H1 (cell line): ENCODE results near the gene HEATR9. TPM values are rescaled to one million over a fixed set of nuclear protein-coding genes. Genes with fewer than 3 reads are reported as not detected.

Source experiments
- EP300 ChIP-seq, 2 experiments: IDR thresholded peaks; 1 replicate in 1 of 2; 2 replicates in 1 of 2; pipeline ENCODE4 v1.6.1; 2011 to 2012; ENCODE audit warnings: low read depth in 2 of 2, low read length in 2 of 2, mild to moderate bottlenecking in 2 of 2, borderline replicate concordance in 1 of 2, inconsistent platforms in 1 of 2, moderate library complexity in 1 of 2
- SP2 ChIP-seq: IDR thresholded peaks from 2 replicates; pipeline ENCODE4 v1.6.1; 2012; ENCODE audit warnings: mild to moderate bottlenecking, low read length, inconsistent platforms
- TAF1 ChIP-seq: IDR thresholded peaks from 2 replicates; pipeline ENCODE4 v1.6.1; 2011; ENCODE audit warnings: mild to moderate bottlenecking, low read depth, low read length
- TCF12 ChIP-seq: IDR thresholded peaks from 2 replicates; pipeline ENCODE4 v1.6.1; 2011; ENCODE audit warnings: low read depth, mild to moderate bottlenecking, low read length
- polyA plus RNA-seq, 7 experiments: library from polyadenylated mRNA; depleted of rRNA in 3 of 7; stranded (reverse) in 5 of 7; unstranded in 2 of 7; fragments of >200 nt in 5 of 7; fragments of 200-250 nt in 2 of 7; gene quantifications; 1 replicate in 5 of 7; 2 replicates in 1 of 7; 4 replicates in 1 of 7; pipeline versions ENCODE4 v1.2.1 to v1.2.3, GENCODE V29; 2011 to 2013; ENCODE audit warnings: missing spikeins in 2 of 7, mixed read lengths in 2 of 7
- total RNA-seq: library from RNA; stranded (reverse); fragmentation: NEBNext Ultra II Directional; extraction: Animal tissue kit (Norgen Biotek cat#: 25700); gene quantifications from 2 replicates; pipeline ENCODE4 v1.2.1, GENCODE V29; 2021
- TF ChIP-seq, protein P1 (sequence below): fragments of 300-600 bp; sonication (generic); IDR thresholded peaks from 2 replicates; pipeline ENCODE4 v1.7.1; 2012; ENCODE audit warnings: low read length, moderate library complexity, mild to moderate bottlenecking, inconsistent platforms; ENCODE audit not compliant: insufficient replicate concordance

The HEATR9 gene
- total and polyA plus RNA-seq, 2 of the 8 experiments (the other 6 are each of a cell fraction or from before 2014, with no cell fraction given): not detected

DNA sequence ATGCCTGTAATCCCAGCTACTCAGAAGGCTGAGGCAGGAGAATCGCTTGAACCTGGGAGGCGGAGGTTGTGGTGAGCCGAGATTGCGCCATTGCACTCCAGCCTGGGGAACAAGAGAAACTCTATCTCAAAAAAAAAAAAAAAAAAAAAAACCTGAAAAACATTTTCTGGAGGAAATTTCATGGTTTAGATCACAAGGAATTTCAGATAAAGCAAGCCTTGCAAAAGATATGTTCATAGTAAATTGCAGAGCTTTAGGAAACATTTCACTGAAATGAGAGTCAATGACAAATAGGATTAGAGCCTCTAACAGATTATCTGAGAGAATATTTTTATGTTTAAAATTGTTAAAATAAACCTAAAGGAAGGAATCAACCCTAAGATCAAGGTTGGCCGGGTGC, 56.2 kb downstream of the HEATR9 start (continued):
- TF ChIP-seq, protein P1, sequence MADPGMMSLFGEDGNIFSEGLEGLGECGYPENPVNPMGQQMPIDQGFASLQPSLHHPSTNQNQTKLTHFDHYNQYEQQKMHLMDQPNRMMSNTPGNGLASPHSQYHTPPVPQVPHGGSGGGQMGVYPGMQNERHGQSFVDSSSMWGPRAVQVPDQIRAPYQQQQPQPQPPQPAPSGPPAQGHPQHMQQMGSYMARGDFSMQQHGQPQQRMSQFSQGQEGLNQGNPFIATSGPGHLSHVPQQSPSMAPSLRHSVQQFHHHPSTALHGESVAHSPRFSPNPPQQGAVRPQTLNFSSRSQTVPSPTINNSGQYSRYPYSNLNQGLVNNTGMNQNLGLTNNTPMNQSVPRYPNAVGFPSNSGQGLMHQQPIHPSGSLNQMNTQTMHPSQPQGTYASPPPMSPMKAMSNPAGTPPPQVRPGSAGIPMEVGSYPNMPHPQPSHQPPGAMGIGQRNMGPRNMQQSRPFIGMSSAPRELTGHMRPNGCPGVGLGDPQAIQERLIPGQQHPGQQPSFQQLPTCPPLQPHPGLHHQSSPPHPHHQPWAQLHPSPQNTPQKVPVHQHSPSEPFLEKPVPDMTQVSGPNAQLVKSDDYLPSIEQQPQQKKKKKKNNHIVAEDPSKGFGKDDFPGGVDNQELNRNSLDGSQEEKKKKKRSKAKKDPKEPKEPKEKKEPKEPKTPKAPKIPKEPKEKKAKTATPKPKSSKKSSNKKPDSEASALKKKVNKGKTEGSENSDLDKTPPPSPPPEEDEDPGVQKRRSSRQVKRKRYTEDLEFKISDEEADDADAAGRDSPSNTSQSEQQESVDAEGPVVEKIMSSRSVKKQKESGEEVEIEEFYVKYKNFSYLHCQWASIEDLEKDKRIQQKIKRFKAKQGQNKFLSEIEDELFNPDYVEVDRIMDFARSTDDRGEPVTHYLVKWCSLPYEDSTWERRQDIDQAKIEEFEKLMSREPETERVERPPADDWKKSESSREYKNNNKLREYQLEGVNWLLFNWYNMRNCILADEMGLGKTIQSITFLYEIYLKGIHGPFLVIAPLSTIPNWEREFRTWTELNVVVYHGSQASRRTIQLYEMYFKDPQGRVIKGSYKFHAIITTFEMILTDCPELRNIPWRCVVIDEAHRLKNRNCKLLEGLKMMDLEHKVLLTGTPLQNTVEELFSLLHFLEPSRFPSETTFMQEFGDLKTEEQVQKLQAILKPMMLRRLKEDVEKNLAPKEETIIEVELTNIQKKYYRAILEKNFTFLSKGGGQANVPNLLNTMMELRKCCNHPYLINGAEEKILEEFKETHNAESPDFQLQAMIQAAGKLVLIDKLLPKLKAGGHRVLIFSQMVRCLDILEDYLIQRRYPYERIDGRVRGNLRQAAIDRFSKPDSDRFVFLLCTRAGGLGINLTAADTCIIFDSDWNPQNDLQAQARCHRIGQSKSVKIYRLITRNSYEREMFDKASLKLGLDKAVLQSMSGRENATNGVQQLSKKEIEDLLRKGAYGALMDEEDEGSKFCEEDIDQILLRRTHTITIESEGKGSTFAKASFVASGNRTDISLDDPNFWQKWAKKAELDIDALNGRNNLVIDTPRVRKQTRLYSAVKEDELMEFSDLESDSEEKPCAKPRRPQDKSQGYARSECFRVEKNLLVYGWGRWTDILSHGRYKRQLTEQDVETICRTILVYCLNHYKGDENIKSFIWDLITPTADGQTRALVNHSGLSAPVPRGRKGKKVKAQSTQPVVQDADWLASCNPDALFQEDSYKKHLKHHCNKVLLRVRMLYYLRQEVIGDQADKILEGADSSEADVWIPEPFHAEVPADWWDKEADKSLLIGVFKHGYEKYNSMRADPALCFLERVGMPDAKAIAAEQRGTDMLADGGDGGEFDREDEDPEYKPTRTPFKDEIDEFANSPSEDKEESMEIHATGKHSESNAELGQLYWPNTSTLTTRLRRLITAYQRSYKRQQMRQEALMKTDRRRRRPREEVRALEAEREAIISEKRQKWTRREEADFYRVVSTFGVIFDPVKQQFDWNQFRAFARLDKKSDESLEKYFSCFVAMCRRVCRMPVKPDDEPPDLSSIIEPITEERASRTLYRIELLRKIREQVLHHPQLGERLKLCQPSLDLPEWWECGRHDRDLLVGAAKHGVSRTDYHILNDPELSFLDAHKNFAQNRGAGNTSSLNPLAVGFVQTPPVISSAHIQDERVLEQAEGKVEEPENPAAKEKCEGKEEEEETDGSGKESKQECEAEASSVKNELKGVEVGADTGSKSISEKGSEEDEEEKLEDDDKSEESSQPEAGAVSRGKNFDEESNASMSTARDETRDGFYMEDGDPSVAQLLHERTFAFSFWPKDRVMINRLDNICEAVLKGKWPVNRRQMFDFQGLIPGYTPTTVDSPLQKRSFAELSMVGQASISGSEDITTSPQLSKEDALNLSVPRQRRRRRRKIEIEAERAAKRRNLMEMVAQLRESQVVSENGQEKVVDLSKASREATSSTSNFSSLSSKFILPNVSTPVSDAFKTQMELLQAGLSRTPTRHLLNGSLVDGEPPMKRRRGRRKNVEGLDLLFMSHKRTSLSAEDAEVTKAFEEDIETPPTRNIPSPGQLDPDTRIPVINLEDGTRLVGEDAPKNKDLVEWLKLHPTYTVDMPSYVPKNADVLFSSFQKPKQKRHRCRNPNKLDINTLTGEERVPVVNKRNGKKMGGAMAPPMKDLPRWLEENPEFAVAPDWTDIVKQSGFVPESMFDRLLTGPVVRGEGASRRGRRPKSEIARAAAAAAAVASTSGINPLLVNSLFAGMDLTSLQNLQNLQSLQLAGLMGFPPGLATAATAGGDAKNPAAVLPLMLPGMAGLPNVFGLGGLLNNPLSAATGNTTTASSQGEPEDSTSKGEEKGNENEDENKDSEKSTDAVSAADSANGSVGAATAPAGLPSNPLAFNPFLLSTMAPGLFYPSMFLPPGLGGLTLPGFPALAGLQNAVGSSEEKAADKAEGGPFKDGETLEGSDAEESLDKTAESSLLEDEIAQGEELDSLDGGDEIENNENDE: no peak
- TF ChIP-seq TAF1 (no peak), SP2 (no peak), EP300 (IDR thresholded peaks at IDR 0.05; ENCODE audit: borderline replicate concordance in 1 of 2, low read depth in 2 of 2, low read length in 2 of 2) (no peak), TCF12 (no peak)
- TF ChIP-seq, all 59 proteins: peak for 0
